Activated CD8-positive, alpha-beta memory T cell treated with anti-CD3 and anti-CD28 coated beads, Interleukin-2, amount 50 U/mL, for 24 hours (primary cell): Measurements from ENCODE around the gene BPIFB1.

Experiments
- DNase-seq: peaks from one replicate; pipeline ENCODE4 v3.0.0-alpha.2; 2020; ENCODE audit errors: extremely low read depth

The BPIFB1 gene

DNA sequence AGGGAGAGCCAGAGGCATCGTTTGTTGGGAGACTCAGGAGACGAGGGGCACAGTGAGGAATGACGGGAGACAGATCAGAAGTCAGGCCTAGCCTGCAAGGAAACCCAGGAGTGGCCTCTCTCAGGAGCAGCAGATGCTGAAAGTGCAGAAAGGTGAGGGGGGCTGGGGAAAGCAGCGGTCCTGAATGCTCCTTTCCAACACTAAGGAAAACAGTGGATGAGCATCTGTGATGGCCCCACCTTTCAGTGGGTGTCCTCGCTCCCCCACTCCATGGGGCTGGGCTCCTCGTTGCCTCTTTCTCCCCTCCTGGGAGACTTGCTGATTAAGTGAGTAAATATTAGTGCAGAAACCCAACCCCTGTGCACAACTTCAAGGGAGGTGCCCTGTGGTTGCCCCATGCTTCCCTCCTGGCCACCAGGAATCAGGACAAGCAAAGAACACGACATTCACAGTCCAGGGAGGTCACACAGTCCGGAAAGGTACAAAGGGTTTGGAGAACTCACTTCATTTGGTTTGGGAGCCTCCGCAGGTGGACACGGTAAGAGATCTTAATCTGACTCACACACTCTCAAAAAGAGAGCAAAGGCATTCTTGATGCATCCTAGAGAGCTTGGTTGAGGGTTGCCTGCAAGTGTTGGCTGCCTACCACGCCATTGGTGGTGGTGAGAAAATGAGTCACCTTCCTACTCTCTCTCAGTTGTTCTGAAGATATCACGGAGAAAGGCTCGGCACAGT, 9.7 kb upstream of the BPIFB1 start:
- no peak for DNase-seq

DNA sequence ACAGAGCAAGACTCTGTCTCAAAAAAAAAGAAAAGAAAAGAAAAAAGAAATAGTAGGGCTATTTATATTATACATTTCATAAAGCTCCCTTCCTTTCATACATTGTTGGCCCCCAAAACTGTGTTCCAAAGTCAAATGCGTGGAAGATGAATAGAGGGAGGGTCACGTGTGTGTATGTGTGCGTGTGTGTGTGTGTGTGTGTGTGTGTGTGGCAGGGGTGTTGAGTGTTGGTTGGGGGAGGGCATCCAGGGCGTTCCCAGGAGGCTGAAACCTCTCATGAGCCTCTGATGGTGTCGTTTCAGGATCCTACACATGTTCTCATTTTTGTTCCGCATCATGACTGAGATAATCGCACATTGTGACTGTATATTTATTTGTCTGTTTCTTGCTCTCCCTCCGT, 7.8 kb upstream of the BPIFB1 start:
- no peak for DNase-seq

DNA sequence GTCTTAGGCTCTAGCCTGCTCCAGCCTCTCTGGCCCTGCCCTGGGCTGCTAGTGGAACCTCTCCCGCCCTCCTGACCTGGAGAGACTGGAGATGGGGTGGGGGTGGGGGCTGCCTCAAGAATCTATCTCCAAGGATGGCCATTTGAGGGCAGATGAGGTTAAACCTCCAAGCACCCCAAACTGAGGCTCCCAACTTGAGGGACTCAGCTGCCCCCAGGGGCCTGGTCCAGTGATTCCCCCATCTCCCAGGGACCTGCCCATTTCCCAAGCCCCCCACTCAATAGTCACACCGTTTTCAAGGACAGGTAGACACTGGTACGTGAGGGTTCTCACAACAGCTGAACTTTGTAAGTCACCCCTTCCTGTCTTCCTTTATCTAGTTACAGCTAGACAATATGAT, 7.1 kb upstream of the BPIFB1 start:
- DNase-seq, result no peak

DNA sequence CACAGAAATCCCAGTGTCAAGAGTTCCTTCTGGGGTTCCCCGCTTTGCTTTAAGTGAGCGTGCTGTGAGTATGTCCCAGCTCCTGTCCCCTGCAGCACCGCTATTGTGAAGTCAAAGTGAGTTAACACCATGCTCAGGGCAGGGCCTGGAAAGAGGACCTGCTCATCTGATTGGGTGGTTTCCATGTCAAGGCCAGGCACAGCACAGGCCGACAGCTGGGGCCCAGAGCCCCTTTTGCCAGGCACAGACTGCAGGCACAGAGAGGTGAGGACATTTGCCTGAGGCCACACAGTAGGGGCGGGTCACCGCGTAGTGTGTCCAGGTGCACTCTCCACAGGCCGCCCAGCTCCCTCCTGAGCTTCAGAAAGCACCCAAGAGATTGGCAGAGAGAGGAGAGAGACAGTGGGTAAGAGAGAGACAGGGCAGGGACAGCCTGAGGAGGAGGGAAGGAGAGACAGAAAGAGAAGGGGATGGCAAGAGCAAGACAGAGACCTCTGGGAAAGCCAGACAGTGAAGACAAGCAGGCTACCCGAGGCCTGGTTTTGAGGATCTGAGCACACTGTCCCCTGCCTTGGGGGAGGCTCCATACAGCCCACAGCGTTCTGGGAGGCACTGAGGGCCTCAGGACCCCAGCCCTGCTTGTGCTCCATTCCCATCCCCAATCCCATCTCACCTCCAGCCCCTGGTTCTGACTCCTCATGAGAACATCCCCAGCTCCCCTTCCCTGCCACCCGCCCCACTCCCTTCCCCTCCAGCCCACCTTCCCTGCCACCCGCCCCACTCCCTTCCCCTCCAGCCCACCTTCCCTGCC, 6.5 kb upstream of the BPIFB1 start:
- DNase-seq, result no peak

DNA sequence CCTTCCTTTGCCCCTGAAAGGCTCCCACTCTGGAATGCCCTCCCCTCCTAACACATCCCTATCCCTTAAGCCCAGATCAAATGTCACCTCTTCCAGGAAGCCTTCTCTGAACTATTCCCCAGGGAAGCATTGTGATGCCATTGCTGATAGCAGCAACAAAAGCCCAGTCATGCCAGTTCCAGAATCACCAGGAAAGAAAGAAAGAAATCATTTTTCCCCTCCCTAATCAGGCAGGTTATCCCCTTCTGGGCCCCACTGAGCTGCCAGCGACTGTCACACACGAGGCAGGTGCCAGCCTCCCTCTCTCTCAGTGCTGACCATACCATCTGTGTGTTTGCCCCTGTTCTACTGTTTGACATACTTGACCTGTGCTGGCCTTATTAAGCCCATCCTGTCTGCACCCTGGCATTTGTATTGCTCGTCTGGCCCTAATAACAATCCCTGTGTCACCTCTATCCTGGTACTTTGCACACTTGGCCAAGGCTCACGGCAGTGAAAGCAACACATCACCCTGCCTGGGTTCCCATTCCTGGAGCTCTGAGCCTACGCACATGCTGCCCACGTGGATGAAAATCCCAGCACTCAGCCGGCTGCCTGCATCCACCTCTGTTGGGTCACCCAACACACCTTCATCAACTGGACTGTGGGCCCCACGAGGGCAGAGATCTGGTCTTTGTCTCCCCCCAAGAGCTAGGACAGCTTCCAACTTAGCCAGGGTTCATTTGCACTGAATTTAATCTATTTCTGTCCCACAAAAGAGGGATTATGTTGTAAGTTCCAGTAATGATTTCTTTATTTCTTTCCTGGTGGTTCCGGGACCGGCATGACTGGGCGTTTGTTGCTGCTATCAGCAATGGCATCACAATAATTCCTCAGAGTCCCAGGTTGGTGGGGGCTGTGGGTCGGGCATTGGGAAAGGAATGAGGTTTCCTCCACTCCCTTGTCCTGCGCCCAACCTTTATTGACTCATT, 5.3 kb upstream of the BPIFB1 start:
- no peak for DNase-seq

DNA sequence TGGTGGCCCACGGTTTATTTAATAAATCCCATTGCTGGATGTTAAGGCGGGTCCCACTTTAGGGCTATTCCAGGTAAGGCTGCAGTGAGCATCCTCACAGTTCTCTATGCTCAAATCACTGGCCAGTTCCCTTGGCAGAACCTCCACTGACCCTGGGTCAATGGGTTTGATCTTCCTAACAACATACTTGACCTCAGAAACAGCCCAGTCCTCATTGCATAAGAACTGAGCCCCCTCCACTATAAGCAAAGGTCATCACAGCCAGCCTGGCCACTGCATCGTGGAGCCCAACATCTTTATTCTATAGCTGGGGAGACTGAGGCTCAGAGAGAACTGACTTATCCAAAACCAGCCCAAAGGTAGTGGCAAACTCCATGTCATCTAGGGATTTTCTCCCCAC, 4.3 kb upstream of the BPIFB1 start:
- DNase-seq, result no peak

DNA sequence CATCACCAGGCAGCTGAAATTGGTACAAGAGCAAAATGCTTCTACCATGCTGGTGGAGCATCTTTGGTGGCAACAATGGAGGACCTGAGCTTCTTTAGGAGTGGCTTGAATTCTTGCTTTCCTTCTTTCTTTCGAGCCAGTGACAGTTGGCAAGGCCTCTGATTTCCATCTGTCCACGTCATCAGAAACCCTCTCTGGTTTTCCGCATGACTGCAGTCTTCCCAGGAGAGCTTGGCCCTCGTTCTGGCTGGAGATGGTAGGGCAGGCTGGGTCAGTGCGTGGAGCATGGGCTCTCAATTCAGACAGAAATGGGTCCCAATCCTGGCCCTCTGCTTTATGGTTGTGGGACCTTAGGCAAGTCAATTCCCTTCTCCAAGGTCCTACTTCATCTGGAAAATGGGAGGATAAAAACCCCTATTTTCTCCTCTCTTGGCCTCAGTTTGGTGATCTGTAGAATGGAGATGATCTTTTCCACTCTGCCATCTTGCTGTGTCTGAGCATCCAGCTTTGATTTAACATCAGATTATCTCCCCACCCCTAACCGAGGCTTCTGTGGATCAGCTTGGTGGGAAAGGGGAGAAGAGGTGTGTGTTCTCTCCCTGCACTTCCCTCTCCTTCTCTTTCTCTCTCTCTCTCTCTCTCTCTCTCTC, 3.6 kb upstream of the BPIFB1 start:
- DNase-seq, result no peak

DNA sequence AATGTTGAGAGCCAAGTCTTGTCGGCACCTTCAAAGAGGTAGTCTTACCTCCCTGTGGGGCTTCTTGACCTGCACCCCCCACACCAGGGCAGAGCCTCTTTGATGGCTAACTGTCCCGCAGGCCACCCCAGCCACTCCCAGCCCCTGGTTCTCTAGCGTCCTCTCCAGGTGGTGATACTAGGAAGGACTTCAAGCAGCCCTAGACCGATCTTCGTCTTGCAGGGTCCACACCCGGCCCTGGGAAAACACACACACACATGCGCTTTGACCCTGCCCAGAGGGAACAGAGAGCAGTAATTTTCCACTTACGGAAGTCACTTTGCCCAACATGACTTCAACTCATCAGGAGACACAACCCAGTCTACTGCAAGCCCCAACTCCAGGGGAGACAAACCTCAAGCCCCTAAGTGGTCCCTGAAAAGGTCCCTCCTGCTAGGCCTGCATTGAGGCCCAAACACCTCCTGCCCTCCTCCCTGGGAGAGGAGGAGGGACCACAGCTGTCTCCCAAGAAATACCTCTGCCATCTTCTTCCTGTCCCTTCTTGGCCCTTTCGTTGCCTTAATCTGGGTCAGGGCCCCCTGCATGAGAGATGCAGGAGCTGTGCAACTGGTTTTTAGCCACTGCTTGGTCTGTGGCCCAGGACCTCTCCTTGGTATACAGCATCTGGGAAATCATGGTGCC, 2.9 kb upstream of the BPIFB1 start:
- no peak for DNase-seq

DNA sequence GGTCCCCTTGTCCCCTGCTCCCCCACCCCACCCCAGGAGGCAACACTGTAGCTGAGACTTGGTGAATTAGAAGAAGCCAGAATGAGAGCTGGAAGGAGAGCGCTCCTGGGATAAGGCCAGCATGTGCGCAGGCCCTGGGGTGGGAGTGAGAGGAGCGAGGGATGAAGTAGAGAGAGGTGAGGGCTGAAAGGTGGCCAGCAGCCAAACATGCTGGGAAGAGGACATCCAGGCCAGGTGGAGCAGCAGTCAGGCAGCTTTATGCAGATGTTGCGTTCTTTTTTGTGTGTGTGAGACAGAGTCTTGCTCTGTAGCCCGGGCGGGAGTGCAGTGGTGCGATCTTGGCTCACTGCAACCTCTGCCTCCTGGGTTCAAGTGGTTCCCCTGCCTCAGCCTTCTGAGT, 2.2 kb upstream of the BPIFB1 start:
- no peak for DNase-seq

DNA sequence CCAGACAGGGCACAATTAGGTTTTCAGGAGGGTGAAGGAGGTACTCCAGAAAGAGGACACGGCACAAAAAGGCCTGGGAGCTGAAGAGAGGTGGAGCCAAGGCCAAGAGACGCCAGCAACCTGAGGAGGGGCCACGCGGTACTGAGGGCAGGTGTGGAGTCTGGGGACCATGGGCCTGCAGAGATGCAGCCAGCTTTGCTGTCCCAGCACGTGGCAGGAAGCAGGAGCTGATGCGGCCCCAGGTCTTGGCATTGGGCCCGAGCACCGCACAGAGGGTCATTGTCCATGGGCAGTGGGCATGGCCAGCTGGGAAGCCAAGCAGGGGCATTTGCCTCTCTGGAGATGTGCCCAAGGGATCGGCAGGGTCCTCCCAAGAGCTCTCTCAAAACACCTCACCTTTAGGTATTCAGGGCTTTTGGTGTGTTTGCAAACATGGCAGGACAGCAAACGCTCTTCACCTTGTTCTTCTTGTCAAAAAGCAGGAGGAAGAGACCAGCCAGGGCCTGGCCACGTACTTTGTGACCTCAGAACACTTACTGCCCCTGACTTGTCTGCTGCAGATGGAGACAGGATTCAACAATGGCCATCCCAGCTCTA, 1.4 kb upstream of the BPIFB1 start:
- DNase-seq, result no peak

DNA sequence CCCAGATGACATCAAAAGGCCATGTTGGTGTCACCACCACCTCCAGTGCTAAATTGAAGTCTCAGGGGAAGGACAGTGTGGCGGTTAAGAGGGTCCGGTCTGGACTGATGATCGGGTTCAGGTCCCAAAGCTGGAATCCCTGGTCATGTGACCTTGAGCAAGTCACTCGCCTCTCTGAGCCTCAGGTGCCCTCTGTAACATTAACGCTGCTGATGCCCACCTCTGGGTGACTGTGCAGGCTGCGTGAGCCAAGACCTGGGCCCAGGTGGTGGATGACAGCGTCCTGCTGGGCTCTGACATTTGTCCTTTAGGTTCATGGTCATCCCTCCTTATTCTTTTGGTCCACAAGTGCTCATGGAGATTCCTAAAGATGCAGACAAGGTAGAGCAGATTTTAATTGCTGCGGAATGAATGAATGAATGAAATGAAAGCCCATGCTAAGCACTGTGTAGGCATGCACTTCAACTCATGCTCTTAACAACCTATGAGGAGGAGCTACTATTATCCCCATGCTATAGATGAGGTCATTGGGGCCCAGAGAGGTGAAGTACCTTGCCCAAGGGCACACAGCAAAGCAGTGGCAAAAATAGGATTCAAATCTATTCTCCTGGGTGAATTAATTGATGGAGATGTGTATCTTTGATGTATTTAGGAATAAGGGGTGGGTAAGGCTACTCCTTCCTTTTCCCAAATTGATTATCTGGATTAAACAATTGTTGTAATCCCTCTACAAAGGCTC, 649 bp upstream of the BPIFB1 start:
- DNase-seq, result no peak

DNA sequence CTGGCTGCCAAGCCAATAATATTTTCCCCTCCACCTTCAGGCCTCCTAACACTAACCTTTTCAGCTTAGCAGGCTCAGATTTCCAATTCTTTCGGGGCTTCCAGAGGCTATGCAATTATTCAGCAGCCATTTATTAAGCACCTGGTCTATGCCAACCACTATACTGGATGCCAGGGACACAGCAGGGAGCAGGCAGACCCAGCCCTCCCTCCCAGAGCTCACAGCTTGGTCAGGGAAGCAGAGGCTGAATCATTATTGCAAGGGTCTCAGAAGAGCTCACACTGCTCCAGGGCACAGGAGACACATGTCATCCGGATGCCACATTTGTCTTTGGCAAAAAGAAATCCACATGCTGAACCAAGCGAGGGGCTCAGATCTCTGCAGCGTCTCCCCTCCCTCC, 1.3 kb downstream of the BPIFB1 start:
- no peak for DNase-seq

DNA sequence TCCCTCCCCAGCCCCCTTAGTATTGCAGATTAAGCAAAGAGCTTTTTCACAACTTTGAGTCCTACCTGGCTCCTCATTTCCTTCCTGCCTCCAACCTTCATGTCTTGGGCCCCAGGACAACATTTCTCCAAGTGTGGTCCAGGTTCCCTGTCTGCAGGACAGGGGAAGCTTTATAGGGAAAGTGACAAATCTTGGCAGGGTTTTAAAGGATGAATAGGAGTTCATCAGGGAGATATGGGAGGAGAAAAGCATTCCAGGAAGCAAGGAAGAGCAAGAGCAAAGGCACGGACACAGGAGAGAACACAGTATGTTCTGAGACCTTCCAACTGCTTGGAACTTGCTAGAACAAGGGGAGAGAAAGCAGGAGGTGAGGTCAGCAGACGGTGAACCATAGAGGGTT, 1.9 kb downstream of the BPIFB1 start:
- DNase-seq, result no peak

DNA sequence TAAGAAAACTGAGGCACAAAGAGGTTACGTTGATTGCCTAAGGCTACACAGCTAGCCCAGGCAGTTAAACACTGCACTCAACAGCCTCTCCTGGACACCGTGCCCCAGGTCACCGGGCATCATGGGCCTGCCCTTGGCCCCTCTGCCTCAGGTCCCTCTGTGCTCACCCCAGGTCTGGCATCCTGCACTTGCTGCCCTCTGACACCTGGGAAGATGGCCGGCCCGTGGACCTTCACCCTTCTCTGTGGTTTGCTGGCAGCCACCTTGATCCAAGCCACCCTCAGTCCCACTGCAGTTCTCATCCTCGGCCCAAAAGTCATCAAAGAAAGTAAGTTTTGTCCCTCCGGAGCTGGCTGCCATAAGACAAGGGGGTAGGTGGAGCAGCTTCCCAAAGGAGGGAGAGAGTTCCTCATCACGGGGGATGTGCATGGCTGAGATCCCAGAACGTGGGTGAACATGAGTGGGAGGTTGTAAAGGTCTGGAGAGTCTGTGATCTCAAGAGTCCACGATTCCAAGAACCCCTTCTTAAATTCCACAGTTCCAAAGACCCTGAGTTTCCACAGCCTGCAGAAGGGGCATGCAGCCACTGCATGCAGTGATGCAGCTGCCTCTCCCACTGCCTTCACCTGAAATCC, 3.0 kb downstream of the BPIFB1 start:
- no peak for DNase-seq

DNA sequence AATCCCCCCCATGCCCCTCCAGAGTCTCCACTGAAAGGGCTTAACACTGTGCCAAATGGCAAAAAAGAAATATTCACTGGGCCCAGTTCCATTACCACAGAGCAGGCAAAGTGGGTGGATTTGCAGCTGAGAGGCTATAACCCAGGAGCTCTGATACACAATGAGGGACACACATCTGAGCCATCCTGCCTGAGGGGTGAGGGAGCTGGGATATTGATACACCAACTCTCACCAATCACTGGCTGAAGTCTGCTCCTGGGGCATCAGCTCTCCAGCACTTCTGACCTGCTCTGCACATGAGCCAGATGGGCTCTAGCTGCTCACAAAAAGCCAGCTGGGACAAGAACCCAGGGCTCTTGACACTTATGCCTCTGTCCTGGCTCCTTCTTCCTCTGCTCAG, 4.9 kb downstream of the BPIFB1 start:
- no peak for DNase-seq

DNA sequence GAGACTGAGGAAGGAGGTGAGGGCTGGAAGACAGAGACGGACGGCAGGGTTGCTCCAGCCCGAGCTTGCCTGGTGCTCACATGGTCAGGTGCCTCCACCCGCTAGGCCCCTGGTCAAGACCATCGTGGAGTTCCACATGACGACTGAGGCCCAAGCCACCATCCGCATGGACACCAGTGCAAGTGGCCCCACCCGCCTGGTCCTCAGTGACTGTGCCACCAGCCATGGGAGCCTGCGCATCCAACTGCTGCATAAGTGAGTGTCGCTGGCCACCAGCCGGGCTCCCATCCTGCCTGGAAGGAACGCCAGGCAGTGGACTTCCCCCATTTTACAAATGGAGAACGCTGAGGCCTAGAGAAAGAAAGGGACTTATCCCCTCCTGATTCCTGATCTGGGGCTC, 7.8 kb downstream of the BPIFB1 start:
- DNase-seq, result no peak

DNA sequence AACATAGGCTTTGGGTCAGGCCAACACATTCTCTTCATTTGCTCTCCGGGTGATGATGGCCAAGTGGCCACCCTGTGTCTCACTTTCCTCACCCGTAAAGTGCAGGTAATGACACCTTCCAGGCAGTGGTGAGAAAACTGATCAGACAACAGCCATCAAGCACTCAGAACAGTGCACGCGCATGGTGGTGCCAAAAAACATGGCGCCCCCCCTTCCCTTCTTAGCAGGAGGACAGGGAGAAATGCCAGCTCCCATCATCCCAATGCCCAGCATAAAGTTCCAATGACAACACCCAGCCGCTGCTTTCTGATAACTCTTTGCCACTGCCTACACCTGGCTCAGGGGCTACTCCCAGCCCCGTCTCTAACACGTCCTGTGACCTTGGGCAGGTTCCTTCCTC, 8.4 kb downstream of the BPIFB1 start:
- no peak for DNase-seq

DNA sequence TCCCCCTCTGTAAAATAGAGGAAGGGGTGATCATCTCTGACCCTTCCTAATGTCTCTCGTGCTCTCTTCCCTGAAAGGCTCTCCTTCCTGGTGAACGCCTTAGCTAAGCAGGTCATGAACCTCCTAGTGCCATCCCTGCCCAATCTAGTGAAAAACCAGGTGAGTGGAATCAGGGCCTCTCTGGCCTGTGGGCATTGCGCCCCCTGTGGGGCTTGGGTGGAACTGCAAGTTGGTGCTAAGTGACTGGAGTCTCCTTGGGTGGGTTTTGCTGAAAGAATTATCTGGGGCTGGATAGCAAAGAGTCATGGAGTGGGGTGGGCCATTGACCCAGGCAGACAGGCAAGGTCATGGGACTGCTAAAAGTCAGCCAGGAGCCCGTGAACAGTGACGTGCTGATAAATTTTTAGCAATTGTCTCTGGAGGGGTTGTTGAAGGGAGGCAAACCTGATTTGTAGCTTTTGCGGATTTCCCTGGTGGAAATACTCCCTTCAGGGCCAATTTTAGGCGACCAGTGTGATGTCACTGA, 8.9 kb downstream of the BPIFB1 start:
- DNase-seq, result peak; percentile 9

DNA sequence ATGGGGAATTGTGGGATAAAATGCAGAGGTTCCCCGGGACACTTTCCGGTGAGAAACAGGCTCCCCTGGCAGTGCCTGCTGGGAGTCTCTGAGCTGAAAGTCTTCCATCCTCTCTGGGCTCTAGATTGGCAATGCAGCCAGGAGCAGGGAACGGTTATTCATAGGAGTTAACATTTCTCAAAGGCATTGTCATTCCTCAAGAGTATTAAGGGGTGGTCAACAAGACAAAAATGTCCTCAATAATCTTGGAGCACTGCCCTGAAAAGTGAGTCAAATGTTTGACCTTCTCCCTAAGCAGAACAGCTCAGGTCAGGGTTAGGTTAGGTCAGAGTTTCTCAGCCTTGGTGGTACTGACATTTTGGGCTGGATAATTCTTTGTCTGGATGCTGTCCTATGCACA, 13.2 kb downstream of the BPIFB1 start:
- no peak for DNase-seq
